Progenitor cell of endocrine pancreas (in vitro differentiated cells): ENCODE data around the gene SH3RF1. TPM values are rescaled to one million over a fixed set of nuclear protein-coding genes. Genes with fewer than 3 reads are reported as not detected.

Experiments
- DNase-seq: peaks from one replicate; pipeline ENCODE4 v3.0.0; 2021; ENCODE audit warnings: low spot score; ENCODE audit not compliant: unreplicated experiment
- H3K27ac Mint-ChIP-seq: 2 replicates; pipeline ENCODE4 v1.8.0; 2021; ENCODE audit warnings: mild to moderate bottlenecking, moderate library complexity, mixed read lengths
- H3K27me3 Mint-ChIP-seq: 2 replicates; pipeline ENCODE4 v1.8.0; 2021; ENCODE audit warnings: mixed read lengths
- H3K36me3 Mint-ChIP-seq: 2 replicates; pipeline ENCODE4 v1.8.0; 2022; ENCODE audit warnings: mixed read lengths; ENCODE audit not compliant: insufficient read depth
- H3K4me1 Mint-ChIP-seq: 2 replicates; pipeline ENCODE4 v1.8.0; 2021; ENCODE audit warnings: low read depth, mixed read lengths
- H3K4me3 Mint-ChIP-seq: 2 replicates; pipeline ENCODE4 v1.8.0; 2021; ENCODE audit warnings: low read depth, mild to moderate bottlenecking, moderate library complexity, mixed read lengths
- H3K9me3 Mint-ChIP-seq: 2 replicates; pipeline ENCODE4 v1.8.0; 2021; ENCODE audit warnings: low read depth, mixed read lengths
- total RNA-seq: library from RNA; stranded (reverse); gene quantifications from 2 replicates; pipeline ENCODE4 v1.2.1, GENCODE V29; 2021
- TF ChIP-seq, protein P1 (sequence below): fragments of 200-600 bp; sonication (generic); IDR thresholded peaks from one replicate; pipeline ENCODE4 v1.5.0; 2021; ENCODE audit warnings: antibody characterized with exemption, mild to moderate bottlenecking; ENCODE audit not compliant: unreplicated experiment

The SH3RF1 gene
- total RNA-seq, 1 donor from 2014 or later, result 31.1 TPM

GRCh38 chr4:169158046-169158445 lies 112.7 kb downstream of the SH3RF1 start:
- H3K27me3 Mint-ChIP-seq, result no peaks in the 10 kb centered on the region
- H3K27ac Mint-ChIP-seq, result no peak overlapping the region
- no peaks in the 10 kb centered on the region for H3K9me3 Mint-ChIP-seq
- H3K36me3 Mint-ChIP-seq, result peaks cover 20% of the 10 kb centered on the region
- no peak overlapping the region for H3K4me3 Mint-ChIP-seq
- peaks cover 9% of the 10 kb centered on the region for H3K4me1 Mint-ChIP-seq
- TF ChIP-seq, protein P1, sequence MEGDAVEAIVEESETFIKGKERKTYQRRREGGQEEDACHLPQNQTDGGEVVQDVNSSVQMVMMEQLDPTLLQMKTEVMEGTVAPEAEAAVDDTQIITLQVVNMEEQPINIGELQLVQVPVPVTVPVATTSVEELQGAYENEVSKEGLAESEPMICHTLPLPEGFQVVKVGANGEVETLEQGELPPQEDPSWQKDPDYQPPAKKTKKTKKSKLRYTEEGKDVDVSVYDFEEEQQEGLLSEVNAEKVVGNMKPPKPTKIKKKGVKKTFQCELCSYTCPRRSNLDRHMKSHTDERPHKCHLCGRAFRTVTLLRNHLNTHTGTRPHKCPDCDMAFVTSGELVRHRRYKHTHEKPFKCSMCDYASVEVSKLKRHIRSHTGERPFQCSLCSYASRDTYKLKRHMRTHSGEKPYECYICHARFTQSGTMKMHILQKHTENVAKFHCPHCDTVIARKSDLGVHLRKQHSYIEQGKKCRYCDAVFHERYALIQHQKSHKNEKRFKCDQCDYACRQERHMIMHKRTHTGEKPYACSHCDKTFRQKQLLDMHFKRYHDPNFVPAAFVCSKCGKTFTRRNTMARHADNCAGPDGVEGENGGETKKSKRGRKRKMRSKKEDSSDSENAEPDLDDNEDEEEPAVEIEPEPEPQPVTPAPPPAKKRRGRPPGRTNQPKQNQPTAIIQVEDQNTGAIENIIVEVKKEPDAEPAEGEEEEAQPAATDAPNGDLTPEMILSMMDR, result no peak
- no peak for DNase-seq

DNA sequence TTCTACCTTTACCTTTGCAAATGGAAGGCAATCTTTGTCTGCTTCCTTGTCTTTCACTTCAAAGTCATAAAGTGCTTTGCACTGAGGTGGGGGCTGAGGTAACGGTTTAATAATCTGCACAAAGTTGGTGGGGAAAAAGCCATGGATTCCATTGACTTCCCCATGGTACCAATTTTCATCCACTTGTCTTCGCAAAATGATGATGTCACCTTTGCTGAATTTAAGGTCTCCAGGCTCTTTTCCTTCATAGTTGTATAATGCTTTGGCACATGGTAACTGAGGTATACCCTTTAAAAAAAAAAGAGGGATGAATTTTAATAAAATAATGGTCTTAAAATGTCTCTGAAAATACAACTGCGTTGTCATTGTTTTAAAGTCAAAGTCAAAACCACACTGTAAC lies 114.4 kb downstream of the SH3RF1 start:
- Mint-ChIP-seq H3K9me3 (no peaks in the 10 kb centered on the region), H3K4me1 (peaks cover 3% of the 10 kb centered on the region)
- TF ChIP-seq, protein P1, result no peak

DNA sequence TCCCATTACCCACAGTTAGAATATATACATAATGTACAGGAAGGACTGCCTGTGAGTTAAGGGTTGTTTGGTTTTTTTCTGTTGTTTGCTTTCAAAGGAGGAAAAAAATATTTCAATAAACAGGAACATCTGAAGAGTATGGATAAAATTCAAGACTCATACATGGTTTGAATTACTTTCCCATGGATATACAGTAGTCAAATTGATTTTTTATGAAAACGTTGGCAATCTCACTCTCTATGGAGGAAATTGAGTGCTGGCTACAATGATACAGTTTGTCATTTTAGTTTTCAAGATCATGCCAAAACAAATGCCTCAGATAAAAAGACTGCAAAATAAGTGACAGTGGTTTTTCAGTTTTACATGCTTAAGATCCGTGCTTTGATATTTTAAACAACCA lies 116.6 kb downstream of the SH3RF1 start:
- peaks cover 28% of the 10 kb centered on the region for H3K36me3 Mint-ChIP-seq
- no peaks in the 10 kb centered on the region for H3K27me3 Mint-ChIP-seq
- H3K4me1 Mint-ChIP-seq, result peaks cover 3% of the 10 kb centered on the region
- DNase-seq, result no peak
- H3K4me3 Mint-ChIP-seq, result no peak overlapping the region
- TF ChIP-seq, protein P1, result no peak
- no peak overlapping the region for H3K27ac Mint-ChIP-seq
- no peaks in the 10 kb centered on the region for H3K9me3 Mint-ChIP-seq

More for the DNA sequence above, 114.4 kb downstream of the SH3RF1 start:
- H3K27me3 Mint-ChIP-seq, result no peaks in the 10 kb centered on the region
- H3K4me3 Mint-ChIP-seq, result no peak overlapping the region
- DNase-seq, result no peak
- peaks cover 21% of the 10 kb centered on the region for H3K36me3 Mint-ChIP-seq
- H3K27ac Mint-ChIP-seq, result no peak overlapping the region

- no peaks in the 10 kb centered on the region for H3K27me3 Mint-ChIP-seq
- H3K27ac Mint-ChIP-seq, result no peak overlapping the region
- peaks cover 28% of the 10 kb centered on the region for H3K36me3 Mint-ChIP-seq
Measured at GRCh38 chr4:169153481-169154087, 117.2 kb downstream of the SH3RF1 start.

GRCh38 chr4:169152899-169153298 lies 117.9 kb downstream of the SH3RF1 start:
- Mint-ChIP-seq H3K27ac (peak overlapping the region; percentile 62), H3K4me1 (peaks cover 3% of the 10 kb centered on the region)

More at GRCh38 chr4:169153481-169154087, 117.2 kb downstream of the SH3RF1 start:
- H3K4me1 Mint-ChIP-seq, result peaks cover 3% of the 10 kb centered on the region
- TF ChIP-seq, protein P1, result no peak
- H3K4me3 Mint-ChIP-seq, result no peak overlapping the region
- no peaks in the 10 kb centered on the region for H3K9me3 Mint-ChIP-seq
- no peak for DNase-seq

More at GRCh38 chr4:169152899-169153298, 117.9 kb downstream of the SH3RF1 start:
- H3K27me3 Mint-ChIP-seq, result no peaks in the 10 kb centered on the region
- no peak for DNase-seq
- peaks cover 28% of the 10 kb centered on the region for H3K36me3 Mint-ChIP-seq
- TF ChIP-seq, protein P1, result peak; percentile 13
- H3K9me3 Mint-ChIP-seq, result no peaks in the 10 kb centered on the region
- no peak overlapping the region for H3K4me3 Mint-ChIP-seq
